Ovary (tissue), 3 donors: Measurements from ENCODE around the gene SLC35G2.

ENCODE experiments used
- EP300 ChIP-seq: sonication (generic); formaldehyde crosslinking; IDR thresholded peaks from one replicate; pipeline ENCODE4 v1.6.1; 2017; ENCODE audit warnings: antibody characterized with exemption
- TF ChIP-seq, protein P1 (sequence below), 3 donors: fragments of 450-650 bp in 2 of 3; fragments of 200-600 bp in 1 of 3; IDR thresholded peaks; one replicate each; pipeline versions ENCODE4 v1.5.1 to v1.8.0; 2016 to 2022; ENCODE audit warnings: antibody characterized with exemption in 3 of 3, mild to moderate bottlenecking in 1 of 3
- donor health status: DM: no; HTN: no; CAD: no.

DNA sequence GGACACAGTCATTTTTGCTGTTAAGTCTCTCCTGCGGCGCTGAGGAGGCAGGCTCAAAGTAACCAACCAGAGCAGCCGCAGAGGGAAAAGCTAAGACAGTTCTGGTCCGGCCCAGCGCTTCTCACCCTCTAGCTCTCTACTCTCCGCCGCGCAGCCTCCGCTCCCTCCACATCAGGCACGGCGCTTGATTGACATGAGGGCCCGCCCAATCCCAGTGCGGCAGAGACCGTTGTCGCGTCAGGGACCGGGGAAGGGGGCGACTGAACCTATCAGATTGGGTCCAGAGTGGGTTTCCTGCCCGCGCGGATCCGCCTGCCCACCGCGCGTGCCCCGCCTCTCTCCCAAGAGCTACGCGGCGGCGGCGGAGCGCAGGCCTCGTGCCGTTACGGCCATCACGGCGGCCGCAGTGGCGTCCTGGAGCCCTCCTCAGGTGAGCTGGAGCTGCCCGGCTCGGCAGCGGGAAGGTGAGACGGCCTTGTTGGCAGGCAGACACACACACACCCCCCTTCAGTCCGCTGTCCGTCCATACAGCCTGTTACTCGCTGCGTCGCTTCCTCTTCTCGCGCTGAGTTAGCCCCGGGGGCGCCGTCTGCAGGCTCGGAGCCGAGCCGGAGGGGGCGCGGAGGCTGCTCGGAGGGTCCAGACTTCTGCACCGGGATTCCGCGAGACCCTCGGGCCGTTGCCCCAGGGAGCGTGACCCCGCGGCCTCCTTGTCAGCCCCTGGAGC lies 43.1 kb downstream of the SLC35G2 start, which contains the start of gene NCK1:
- TF ChIP-seq, protein P1, sequence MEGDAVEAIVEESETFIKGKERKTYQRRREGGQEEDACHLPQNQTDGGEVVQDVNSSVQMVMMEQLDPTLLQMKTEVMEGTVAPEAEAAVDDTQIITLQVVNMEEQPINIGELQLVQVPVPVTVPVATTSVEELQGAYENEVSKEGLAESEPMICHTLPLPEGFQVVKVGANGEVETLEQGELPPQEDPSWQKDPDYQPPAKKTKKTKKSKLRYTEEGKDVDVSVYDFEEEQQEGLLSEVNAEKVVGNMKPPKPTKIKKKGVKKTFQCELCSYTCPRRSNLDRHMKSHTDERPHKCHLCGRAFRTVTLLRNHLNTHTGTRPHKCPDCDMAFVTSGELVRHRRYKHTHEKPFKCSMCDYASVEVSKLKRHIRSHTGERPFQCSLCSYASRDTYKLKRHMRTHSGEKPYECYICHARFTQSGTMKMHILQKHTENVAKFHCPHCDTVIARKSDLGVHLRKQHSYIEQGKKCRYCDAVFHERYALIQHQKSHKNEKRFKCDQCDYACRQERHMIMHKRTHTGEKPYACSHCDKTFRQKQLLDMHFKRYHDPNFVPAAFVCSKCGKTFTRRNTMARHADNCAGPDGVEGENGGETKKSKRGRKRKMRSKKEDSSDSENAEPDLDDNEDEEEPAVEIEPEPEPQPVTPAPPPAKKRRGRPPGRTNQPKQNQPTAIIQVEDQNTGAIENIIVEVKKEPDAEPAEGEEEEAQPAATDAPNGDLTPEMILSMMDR (IDR thresholded peaks at IDR 0.05) = peak; percentile 10 to 33 (median 23)
- TF ChIP-seq EP300 = no peak
